ENCODE data around the gene ITGAL.

DNA sequence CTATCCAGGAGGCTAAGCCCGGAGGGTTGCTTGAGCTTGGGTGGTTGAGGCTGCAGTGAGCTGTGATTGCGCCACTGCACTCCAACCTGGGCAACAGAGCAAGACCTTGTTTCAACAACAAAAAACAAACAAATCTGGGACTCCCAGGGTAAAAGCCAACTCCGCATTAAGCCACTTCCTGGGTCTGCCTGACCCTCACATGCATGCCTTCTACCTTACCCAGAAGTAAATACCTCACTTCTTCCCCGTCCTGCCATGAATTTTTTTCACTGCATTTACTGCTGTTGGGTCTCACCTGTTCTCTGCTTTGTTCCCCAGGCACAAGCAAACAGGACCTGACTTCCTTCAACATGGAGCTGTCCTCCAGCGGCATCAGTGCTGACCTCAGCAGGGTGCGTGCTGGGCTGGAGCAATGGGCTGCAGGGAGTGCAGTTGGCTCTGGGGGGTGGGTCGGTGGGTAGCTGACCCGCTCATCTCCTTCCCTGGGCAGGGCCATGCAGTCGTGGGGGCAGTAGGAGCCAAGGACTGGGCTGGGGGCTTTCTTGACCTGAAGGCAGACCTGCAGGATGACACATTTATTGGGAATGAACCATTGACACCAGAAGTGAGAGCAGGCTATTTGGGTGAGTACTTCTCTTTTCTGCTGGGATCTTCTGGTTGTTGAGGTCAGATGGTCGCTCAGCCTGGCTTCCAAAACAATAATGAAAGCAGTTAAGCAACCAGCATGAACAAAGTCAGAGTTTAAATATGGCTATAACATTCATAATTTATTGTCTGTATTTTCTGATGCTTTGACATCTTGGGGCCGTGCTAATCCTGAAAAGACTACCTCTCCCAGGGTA lies 16.4 kb downstream of the ITGAL start:
- no peak for TF ChIP-seq ZFX (IDR thresholded peaks at IDR 0.05; ENCODE audit: borderline replicate concordance)
- TF ChIP-seq, protein P1, sequence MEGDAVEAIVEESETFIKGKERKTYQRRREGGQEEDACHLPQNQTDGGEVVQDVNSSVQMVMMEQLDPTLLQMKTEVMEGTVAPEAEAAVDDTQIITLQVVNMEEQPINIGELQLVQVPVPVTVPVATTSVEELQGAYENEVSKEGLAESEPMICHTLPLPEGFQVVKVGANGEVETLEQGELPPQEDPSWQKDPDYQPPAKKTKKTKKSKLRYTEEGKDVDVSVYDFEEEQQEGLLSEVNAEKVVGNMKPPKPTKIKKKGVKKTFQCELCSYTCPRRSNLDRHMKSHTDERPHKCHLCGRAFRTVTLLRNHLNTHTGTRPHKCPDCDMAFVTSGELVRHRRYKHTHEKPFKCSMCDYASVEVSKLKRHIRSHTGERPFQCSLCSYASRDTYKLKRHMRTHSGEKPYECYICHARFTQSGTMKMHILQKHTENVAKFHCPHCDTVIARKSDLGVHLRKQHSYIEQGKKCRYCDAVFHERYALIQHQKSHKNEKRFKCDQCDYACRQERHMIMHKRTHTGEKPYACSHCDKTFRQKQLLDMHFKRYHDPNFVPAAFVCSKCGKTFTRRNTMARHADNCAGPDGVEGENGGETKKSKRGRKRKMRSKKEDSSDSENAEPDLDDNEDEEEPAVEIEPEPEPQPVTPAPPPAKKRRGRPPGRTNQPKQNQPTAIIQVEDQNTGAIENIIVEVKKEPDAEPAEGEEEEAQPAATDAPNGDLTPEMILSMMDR (IDR thresholded peaks at IDR 0.05), result no peak

Measured in 22Rv1 (cell line).